Fibroblast of peridontal ligament (primary cell): Measurements from ENCODE around the gene TTC39B.
A peak's percentile ranks its signal among the peaks of the same experiment; 100 is the strongest.

ENCODE experiments used
- DNase-seq: peaks from one replicate; pipeline ENCODE4 v3.0.0-alpha.2; 2010; ENCODE audit errors: extremely low read depth

TTC39B gene

GRCh38 chr9:15133488-15133887 is 173.5 kb downstream of the TTC39B start:
- DNase-seq: no peak

- peak; percentile 34 for DNase-seq
Measured at GRCh38 chr9:15132091-15132490, 174.9 kb downstream of the TTC39B start.

GRCh38 chr9:15131094-15131493 is 175.9 kb downstream of the TTC39B start:
- DNase-seq: no peak

- DNase-seq: no peak
Measured at GRCh38 chr9:15127831-15128230, 179.2 kb downstream of the TTC39B start.

- no peak for DNase-seq
Measured at GRCh38 chr9:15121630-15122029, 185.4 kb downstream of the TTC39B start.

- no peak for DNase-seq
Measured at GRCh38 chr9:15116130-15116580, 190.9 kb downstream of the TTC39B start.

- no peak for DNase-seq
Measured at GRCh38 chr9:15115702-15116101, 191.3 kb downstream of the TTC39B start.

- no peak for DNase-seq
Measured at GRCh38 chr9:15115041-15115440, 192.0 kb downstream of the TTC39B start.
